ENCODE results near the gene TMEM117.
"Not testable (repeated sequence)": the region's sequence is repeated elsewhere in the genome, so short reads cannot be mapped to it uniquely, and the experiment has no call there.

Gene TMEM117

GRCh38 chr12:43841253-43841652 is 5.4 kb downstream of the TMEM117 start:
- DNase-seq, result no peak

DNA sequence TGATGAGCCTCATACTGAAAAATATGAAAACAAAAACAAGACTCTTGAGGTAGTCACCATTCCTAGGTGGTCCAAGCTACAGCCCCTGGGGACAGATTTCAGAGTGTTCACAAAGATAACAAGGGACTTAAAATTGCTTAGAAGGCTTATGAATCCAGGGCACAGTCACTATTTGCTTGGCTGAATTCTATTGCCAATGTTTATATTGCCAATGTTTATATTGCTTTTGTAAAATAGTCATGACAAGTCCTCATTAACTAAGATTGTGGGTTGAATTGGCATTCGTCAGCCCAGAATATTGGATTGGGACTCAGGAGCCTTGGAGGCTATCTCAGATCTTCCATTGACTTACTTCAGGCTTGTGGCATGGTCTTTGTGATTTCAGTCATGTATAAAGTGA is 6.4 kb downstream of the TMEM117 start:
- DNase-seq, result no peak

DNA sequence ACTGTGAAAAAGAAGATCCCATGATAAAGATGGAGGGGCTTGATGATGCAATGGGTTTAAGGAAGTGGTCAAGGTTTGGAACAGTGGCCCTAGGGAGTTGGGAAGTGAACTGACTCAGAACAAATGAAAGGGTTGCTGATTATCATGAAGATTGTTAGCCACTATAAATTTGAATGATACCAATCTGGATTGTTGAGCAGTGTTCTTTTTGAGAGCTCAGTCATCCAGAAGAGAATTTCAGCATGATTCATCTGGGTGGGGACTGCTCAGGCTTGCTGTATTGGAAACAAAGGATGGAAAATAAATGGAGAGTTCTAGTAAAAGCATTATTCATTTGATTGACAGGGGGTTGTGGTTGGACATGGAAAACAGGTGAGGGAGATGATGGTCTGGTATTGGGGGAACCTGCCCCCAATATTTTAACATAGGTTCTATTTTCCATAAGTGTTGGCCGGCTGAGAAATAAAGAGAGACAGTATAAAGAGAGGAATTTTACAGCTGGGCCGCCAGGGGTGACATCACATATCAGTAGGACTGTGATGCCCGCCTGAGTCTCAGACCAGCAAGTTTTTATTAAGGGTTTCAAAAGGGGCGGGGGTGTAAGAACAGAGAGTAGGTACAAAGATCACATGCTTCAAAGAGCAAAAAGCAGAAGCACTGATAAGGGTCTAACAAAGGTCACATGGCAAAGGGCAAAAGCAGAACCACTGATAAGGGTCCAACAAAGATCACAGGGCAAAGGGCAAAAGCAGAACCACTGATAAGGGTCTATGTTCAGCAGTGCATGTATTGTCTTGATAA is 11.7 kb downstream of the TMEM117 start:
- DNase-seq, result peak in 1 of 2 experiments; percentile 16

DNA sequence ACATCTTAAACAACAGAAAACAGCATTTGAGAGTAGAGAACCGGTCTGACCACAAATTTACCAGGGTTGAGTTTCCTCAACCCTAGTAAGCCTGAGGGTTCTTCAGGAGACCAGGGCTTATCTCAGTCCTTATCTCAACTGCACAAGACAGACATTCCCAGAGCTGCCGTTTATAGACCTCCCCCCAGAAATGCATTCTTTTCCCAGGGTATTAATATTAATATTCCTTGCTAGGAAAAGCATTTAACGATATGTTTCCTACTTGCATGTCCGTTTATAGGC is 12.3 kb downstream of the TMEM117 start:
- no peak for DNase-seq

DNA sequence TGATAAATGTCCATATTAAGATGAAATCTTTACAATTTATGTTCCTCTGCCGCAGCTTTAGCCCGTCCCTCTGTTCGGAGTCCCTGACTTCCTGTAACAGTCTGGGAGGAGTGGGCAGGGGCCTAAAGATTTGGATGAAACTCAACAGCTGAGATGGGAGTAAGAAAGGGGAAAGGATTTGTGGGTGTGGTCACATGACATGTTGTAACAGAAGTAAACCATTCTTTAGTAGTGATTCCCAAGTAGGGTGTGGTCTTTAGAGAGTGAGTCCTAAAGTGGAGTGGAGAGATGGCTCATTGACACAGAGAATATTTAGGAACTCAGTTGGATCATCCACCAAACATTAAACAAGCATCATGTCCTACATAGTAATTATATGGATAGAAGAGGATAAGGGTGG is 12.9 kb downstream of the TMEM117 start:
- no peak for DNase-seq

GRCh38 chr12:43852744-43853143 is 16.9 kb downstream of the TMEM117 start:
- DNase-seq, result no peak

DNA sequence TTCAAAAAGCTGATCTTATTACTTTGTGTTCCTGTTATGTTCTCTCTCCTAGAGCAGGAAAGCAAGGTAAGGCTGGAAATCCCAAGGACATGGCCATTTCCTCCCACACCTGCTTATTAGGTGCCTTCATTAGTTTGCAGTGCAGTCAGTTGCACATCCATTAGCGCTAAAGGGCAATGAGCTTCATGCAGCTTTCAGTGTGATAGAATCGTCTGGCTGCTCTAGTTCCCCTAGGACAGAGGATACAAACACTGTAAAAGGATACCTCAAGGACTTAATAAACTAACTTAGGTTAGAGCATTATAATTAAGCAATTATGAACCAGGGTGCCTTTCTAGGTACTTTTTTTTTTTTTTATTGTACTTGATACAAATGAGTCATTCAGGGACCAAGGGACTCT is 21.1 kb downstream of the TMEM117 start:
- no peak for DNase-seq

DNA sequence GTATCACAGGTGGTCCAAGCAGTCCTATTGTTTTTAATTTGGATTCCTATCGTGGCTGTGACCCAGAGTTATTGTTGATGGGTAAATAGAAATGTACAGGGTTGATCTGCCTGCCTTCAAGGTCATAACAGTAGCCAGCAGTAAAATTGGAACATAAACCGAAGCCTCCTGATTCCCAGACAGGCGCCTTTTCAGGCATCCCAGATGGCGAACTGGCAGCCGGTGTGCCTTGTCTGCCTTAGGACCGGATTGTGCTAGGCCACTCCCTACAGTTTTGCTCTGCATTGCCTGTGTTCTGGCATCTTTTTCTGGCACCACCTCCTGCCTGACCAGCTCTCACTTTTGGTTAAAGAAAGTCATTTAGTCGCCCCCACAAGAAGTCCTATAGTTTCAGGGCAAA is 22.2 kb downstream of the TMEM117 start:
- peak; percentile 18 to 79 for DNase-seq

GRCh38 chr12:43858991-43859390 is 23.1 kb downstream of the TMEM117 start:
- no peak for DNase-seq

DNA sequence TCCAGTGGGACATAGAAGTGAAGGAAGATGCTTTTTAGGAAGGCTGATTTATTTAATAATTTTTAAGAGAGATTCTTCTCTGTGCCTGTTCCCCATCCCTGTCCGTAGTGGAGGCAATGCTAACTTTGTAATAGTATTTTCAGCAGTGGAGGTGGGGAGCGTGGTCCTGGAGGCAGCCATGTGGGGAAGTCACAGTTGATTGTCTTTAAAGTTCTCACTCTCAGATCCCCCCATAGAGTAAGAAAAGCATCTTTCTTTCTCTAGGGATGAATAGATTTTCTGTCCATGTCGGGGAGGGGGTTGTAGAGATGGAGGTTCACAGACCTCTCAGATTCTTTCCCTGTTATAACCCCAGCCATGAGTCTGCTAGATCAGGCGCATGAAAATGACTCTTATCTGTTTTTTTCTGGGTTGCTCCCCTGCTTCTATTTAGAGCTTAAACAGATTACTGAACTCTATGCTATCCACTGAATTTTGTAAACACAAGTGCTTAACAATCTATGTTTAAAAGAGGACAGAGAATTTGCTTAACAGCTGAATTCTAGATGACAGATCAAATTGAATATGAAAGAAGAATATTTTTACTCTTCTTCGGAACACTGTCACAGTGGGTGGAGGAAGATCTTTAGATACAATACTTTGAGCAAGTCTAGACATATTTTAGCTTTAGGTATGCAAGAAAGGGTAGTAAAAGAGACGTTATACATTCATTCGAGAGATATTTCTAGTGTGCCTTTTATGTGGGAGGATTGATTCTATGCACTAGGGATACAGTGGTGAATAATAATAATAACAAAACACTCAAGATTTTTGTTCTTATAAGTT is 25.3 kb downstream of the TMEM117 start:
- no peak for DNase-seq

- DNase-seq, result no peak
Measured at GRCh38 chr12:43861840-43862150, 25.9 kb downstream of the TMEM117 start.

GRCh38 chr12:43863770-43864366 is 28.0 kb downstream of the TMEM117 start:
- DNase-seq, result no peak

- DNase-seq, result not testable (repeated sequence)
Measured at GRCh38 chr12:43864557-43864956, 28.7 kb downstream of the TMEM117 start.

GRCh38 chr12:43869184-43869583 is 33.3 kb downstream of the TMEM117 start:
- DNase-seq, result no peak

DNA sequence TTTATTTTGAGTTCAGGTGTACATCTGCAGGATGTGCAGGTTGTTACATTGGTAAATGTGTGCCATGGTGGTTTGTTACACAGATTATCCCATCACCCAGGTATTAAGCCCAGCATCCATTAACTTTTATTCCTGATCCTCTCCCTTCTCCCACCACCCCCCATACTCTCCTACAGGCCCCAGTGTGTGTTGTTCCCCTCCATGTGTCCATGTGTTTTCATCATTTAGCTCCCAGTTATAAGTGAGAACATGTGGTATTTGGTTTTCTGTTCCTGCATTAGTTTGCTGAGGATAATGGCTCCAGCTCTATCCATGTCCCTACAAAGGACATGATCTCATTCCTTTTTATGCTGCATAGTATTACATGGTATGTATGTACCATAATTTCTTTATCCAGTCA is 33.9 kb downstream of the TMEM117 start:
- not testable (repeated sequence) for DNase-seq

GRCh38 chr12:43871258-43871657 is 35.4 kb downstream of the TMEM117 start:
- DNase-seq, result not testable (repeated sequence)

DNA sequence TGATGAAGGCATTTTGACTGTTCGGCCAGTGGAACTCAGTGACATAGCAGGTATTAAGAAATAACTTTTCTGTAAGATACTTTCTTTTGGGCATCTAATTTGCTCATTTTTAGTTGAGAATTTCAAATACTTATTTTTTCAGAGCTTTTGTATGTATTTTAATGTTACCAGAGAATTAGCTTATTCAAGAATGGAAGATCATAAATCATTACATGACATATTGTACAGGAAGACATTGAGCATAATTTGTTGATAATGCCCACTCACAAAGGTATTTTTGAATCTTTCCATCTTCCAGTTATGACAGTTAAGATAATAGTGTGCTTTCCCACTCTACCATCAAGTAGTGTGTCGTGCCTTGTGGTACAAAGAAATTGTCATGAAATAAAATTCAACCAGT is 36.5 kb downstream of the TMEM117 start:
- DNase-seq, result no peak

DNA sequence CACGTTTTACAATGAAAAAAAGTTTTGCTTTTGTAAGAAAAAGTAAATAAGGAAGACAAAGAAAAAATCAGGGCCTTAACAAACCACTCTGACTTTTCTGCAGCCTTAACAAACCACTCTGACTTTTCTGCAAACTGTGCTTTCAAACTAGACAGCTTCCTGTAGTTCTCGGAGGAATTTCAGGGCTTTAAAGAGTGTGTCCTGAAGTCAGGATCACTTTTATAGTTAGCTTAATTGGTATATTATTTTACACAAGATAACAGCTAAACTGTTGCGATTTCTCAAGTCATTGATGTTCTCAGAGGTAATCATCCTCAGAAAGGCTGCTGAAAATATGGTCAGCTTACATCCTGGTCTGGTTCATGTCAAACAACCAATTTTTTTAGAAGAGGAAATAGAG is 42.2 kb downstream of the TMEM117 start:
- no peak for DNase-seq

GRCh38 chr12:43880547-43880946 is 44.7 kb downstream of the TMEM117 start:
- DNase-seq, result no peak

- peak; percentile 28 to 73 for DNase-seq
Measured at GRCh38 chr12:43882578-43883178, 46.8 kb downstream of the TMEM117 start.

- DNase-seq, result no peak
Measured at GRCh38 chr12:43883311-43883710, 47.4 kb downstream of the TMEM117 start.

GRCh38 chr12:43883748-43884147 is 47.9 kb downstream of the TMEM117 start:
- DNase-seq, result no peak

- DNase-seq, result no peak
Measured at GRCh38 chr12:43884683-43885410, 49.0 kb downstream of the TMEM117 start.
